T-cell (primary cell): Measurements from ENCODE around the gene TTC23. TPM values are rescaled to one million over a fixed set of nuclear protein-coding genes. Genes with fewer than 3 reads are reported as not detected.

Experiments
- ATAC-seq, 4 experiments: fragments of 200-7000 bp in 3 of 4; fragments of 150-1000 bp in 1 of 4; cut with Tn5 transposase; replicated peaks in 1 of 4; 1 replicate in 3 of 4; 2 replicates in 1 of 4; pipeline ENCODE4 v1.10.0; 2021; ENCODE audit warnings: moderate library complexity in 3 of 4, mild to moderate bottlenecking in 2 of 4, moderate number of reproducible peaks in 1 of 4
- CTCF ChIA-PET, 2 donors: fragments of 300-600 bp; sonication (Branson Sonifier 250); formaldehyde crosslinking; loops; one replicate each; lab custom pipeline; 2022; ENCODE audit warnings: antibody characterized with exemption in 2 of 2; lab: Charles Lee
- POLR2A ChIA-PET, 2 donors: fragments of 300-600 bp; sonication (Branson Sonifier 250); formaldehyde crosslinking; loops; one replicate each; lab custom pipeline; 2022; ENCODE audit warnings: antibody characterized with exemption in 2 of 2; lab: Charles Lee
- DNase-seq, 35 experiments: peaks; one replicate each; pipeline versions ENCODE4 v3.0.0 to v3.0.0-alpha.2; 2013 to 2023
- H3K27ac ChIP-seq: one replicate; pipeline ENCODE4 v1.5.1; 2013; ENCODE audit warnings: low read length
- H3K27me3 ChIP-seq, 2 experiments: replicated peaks in 1 of 2; 1 replicate in 1 of 2; 2 replicates in 1 of 2; pipeline versions ENCODE4 v1.6.1 to v1.7.0; 2013; ENCODE audit warnings: low read length in 1 of 2, mixed read lengths in 1 of 2; ENCODE audit not compliant: control insufficient read depth in 2 of 2, insufficient read depth in 2 of 2; ENCODE audit errors: extremely low read depth in 1 of 2
- H3K36me3 ChIP-seq, 2 donors: 1 replicate in 1 of 2; 2 replicates in 1 of 2; pipeline versions ENCODE4 v1.6.1 to v1.7.0; 2013; ENCODE audit warnings: low read length in 1 of 2; ENCODE audit not compliant: control insufficient read depth in 2 of 2, insufficient read depth in 1 of 2; ENCODE audit errors: extremely low read depth in 1 of 2
- H3K4me1 ChIP-seq, 2 experiments: 1 replicate in 1 of 2; 2 replicates in 1 of 2; pipeline versions ENCODE4 v1.6.1 to v1.7.0; 2013; ENCODE audit warnings: low read length in 2 of 2, mixed read lengths in 1 of 2; ENCODE audit not compliant: insufficient read depth in 2 of 2, control insufficient read depth in 1 of 2; ENCODE audit errors: extremely low read depth in 1 of 2
- H3K4me3 ChIP-seq, 2 donors: 1 replicate in 1 of 2; 2 replicates in 1 of 2; pipeline versions ENCODE4 v1.5.1 to v1.7.0; 2013; ENCODE audit warnings: mild to moderate bottlenecking in 2 of 2, low read length in 1 of 2, moderate library complexity in 1 of 2; ENCODE audit not compliant: control insufficient read depth in 1 of 2; ENCODE audit errors: extremely low read depth in 1 of 2
- H3K9me3 ChIP-seq: 2 replicates; pipeline ENCODE4 v1.7.0; 2013
- H3K27ac Mint-ChIP-seq, 2 donors: one replicate each; pipeline ENCODE4 v1.8.0; 2020 to 2021; ENCODE audit warnings: mild to moderate bottlenecking in 2 of 2, mixed read lengths in 2 of 2
- H3K27me3 Mint-ChIP-seq, 2 donors: one replicate each; pipeline ENCODE4 v1.8.0; 2021 to 2022; ENCODE audit warnings: mixed read lengths in 2 of 2
- H3K36me3 Mint-ChIP-seq: one replicate; pipeline ENCODE4 v1.8.0; 2021; ENCODE audit warnings: mixed read lengths
- H3K4me1 Mint-ChIP-seq, 3 donors: one replicate each; pipeline ENCODE4 v1.8.0; 2020 to 2022; ENCODE audit warnings: mixed read lengths in 3 of 3, mild to moderate bottlenecking in 1 of 3
- H3K4me3 Mint-ChIP-seq, 3 donors: one replicate each; pipeline ENCODE4 v1.8.0; 2020 to 2022; ENCODE audit warnings: mild to moderate bottlenecking in 3 of 3, mixed read lengths in 3 of 3, moderate library complexity in 3 of 3
- H3K9me3 Mint-ChIP-seq, 3 donors: one replicate each; pipeline ENCODE4 v1.8.0; 2020 to 2022; ENCODE audit warnings: mixed read lengths in 3 of 3
- WGBS: methylation state at CpG from one replicate; pipeline ENCODE4 v1.1.5; 2013; ENCODE audit warnings: missing lambda C conversion rate; ENCODE audit not compliant: insufficient coverage; 5-methylcytosine and 5-hydroxymethylcytosine counted together
- total RNA-seq, 35 experiments: library from RNA in 6 of 35; stranded (reverse) in 6 of 35; fragments of 120-200 nt in 1 of 35; gene quantifications; one replicate each; pipeline versions ENCODE4 v1.2.1 to v1.2.4 and lab custom pipeline; 2013 to 2026

TTC23 gene
- total RNA-seq, 5 donors from 2014 or later (not counting 1 experiment from before 2014, with no cell fraction given), result 0.18 to 2.2 (median 1.3) TPM; not detected in 2

DNA sequence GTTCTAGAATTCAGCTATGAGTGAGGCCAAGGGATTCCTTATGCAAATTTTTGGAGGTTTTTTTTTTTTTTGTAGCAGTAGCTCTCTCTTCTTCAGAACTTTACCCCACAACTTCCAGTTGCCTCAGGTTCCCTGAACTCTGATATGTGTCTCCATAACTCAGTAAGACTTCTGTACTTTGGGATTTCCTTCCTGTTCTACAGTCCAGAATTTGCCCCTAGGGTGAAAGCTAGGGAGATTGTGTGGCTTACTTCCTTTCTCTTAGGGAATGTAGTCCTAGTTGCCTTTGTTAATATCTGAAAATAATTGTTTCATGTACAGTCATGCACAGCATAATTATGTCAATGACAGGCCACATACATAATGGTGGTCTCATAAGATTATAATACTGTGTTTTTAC, 32.7 kb upstream of the TTC23 start:
- Histone ChIP-seq H3K9me3 (no peaks in the 10 kb centered on the region), H3K27ac (no peak overlapping the region), H3K27me3 (no peaks in the 10 kb centered on the region), H3K4me1 (no peaks in the 10 kb centered on the region), H3K36me3 (no peaks in the 10 kb centered on the region), H3K4me3 (no peak overlapping the region)
- H3K27ac Mint-ChIP-seq, result no peak overlapping the region
- ATAC-seq, result no peak
- H3K9me3 Mint-ChIP-seq, result no peaks in the 10 kb centered on the region
- peaks cover 27% of the 10 kb centered on the region for H3K36me3 Mint-ChIP-seq
- H3K4me1 Mint-ChIP-seq, result peaks cover 18 to 32% (median 21%) of the 10 kb centered on the region in 3 donors
- H3K27me3 Mint-ChIP-seq, result no peaks in the 10 kb centered on the region
- H3K4me3 Mint-ChIP-seq, result no peak overlapping the region
- no peak for DNase-seq
- POLR2A ChIA-PET, result interaction anchor here in 1 of 2 donors (0.5 to 0.7 kb wide), 2 partner anchors 102 to 422 kb away, joined by 3 read pairs; no protein-coding TSS in a partner anchor
- CTCF ChIA-PET, result interaction anchor here (1.2 to 1.6 kb wide), 3 partner anchors 9 to 422 kb away, joined by 4 to 10 read pairs (median 5); no protein-coding TSS in a partner anchor

DNA sequence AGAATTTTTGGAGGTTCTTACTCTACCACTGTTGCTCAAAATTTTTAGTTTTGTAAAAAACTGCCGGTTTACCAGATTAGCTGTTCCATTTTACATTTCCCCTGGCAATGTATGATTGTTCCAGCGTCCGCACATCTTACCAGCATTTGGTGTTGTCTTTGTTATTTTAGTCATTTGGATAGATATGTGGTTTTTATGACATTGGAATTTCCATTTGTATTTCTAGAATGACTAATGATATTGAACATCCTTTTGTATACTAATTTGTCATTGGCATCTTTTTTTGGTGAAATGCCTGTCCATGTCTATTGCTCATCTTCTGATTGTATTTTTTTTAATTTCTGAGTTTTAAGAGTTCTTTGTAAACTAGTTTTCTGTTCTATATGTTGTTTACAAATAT, 30.4 kb upstream of the TTC23 start:
- Histone ChIP-seq H3K27ac (no peak overlapping the region), H3K4me3 (no peak overlapping the region), H3K4me1 (no peaks in the 10 kb centered on the region), H3K9me3 (no peaks in the 10 kb centered on the region), H3K36me3 (no peaks in the 10 kb centered on the region), H3K27me3 (no peaks in the 10 kb centered on the region)
- DNase-seq, result no peak
- H3K27me3 Mint-ChIP-seq, result no peaks in the 10 kb centered on the region
- peaks cover 20 to 29% (median 24%) of the 10 kb centered on the region in 3 donors for H3K4me1 Mint-ChIP-seq
- no CpG with 5 or more reads among the region's 3 CpGs for WGBS
- H3K36me3 Mint-ChIP-seq, result peaks cover 21% of the 10 kb centered on the region
- no peaks in the 10 kb centered on the region for H3K9me3 Mint-ChIP-seq
- no peak overlapping the region for H3K4me3 Mint-ChIP-seq
- no peak for ATAC-seq
- POLR2A ChIA-PET, result no interaction called here
- CTCF ChIA-PET, result interaction anchor here (0.6 to 1.2 kb wide), 2 partner anchors 425 to 478 kb away, joined by 3 to 6 read pairs; no protein-coding TSS in a partner anchor
- H3K27ac Mint-ChIP-seq, result no peak overlapping the region

DNA sequence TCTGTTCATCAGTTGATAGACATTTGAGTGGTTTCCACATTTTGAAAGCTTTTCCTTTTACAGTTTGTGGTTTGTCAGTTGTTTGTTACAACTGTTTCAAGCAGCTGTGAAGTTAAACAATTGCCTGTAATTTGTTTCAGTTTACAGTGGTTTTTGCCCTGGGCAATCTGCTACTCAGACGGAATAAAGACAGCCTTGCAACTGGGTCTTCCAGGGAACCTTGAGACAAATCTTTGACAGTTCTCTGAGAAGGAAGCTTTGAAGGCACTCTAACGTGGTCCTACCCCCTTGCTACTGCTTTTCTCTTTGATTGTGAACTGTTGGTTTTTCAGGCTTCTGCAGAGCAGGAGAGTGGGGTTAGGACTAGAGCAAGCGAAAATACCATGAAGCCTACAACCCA, 29.9 kb upstream of the TTC23 start:
- H3K27ac Mint-ChIP-seq, result no peak overlapping the region

DNA sequence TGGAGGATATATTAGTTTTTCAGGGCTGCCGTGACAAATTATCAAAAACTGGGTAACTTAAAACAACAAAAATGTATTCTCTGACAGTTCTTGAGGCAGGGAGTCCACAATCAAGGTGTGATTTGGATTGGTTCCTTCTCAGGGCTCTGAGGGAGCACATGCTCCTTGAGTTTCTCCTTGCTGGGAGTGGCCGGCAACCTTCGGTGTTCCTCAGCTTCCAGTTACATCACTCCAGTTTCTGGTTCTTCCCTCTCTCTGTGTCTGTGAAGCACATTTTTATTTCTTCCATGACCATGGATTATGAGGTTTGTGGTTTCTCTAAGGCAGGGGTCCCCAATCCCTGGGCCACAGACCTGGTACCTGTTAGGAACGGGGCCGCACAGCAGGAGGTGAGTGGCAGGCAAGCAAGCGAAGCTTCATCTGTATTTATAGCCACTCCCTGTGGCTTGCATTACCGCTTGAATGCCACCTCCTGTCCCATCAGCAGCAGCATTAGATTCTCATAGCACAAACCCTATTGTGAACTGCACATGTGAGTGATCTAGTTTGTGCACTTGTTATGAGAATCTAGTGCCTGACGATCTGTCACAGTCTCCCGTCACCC, 26.2 kb upstream of the TTC23 start:
- Mint-ChIP-seq H3K9me3 (no peaks in the 10 kb centered on the region), H3K4me1 (peaks cover 19 to 26% (median 19%) of the 10 kb centered on the region in 3 donors), H3K4me3 (no peak overlapping the region), H3K36me3 (peaks cover 14% of the 10 kb centered on the region), H3K27ac (no peak overlapping the region), H3K27me3 (no peaks in the 10 kb centered on the region)
- no peak overlapping the region for H3K27ac ChIP-seq
- H3K27me3 ChIP-seq, result no peaks in the 10 kb centered on the region
- H3K36me3 ChIP-seq, result no peaks in the 10 kb centered on the region
- DNase-seq, result no peak
- POLR2A ChIA-PET, result interaction anchor here in 1 of 2 donors (0.6 kb wide), 1 partner anchor 558 kb away, joined by 3 read pairs; no protein-coding TSS in a partner anchor
- CTCF ChIA-PET, result interaction anchor here (0.6 to 4.4 kb wide), 5 partner anchors 19 to 1325 kb away, joined by 3 to 84 read pairs (median 4); no protein-coding TSS in a partner anchor
- H3K9me3 ChIP-seq, result no peaks in the 10 kb centered on the region
- no peak for ATAC-seq
- no peak overlapping the region for H3K4me3 ChIP-seq
- no peaks in the 10 kb centered on the region for H3K4me1 ChIP-seq
- WGBS, result 90% methylated on average over 5 of the region's 9 CpGs

More for the DNA sequence above, 29.9 kb upstream of the TTC23 start:
- Mint-ChIP-seq H3K27me3 (no peaks in the 10 kb centered on the region), H3K36me3 (peaks cover 17% of the 10 kb centered on the region), H3K9me3 (no peaks in the 10 kb centered on the region), H3K4me3 (no peak overlapping the region), H3K4me1 (peaks cover 20 to 26% (median 24%) of the 10 kb centered on the region in 3 donors)
- no peaks in the 10 kb centered on the region for H3K4me1 ChIP-seq
- CTCF ChIA-PET, result interaction anchor here in 1 of 2 donors (1.2 kb wide), 1 partner anchor 425 kb away, joined by 6 read pairs; no protein-coding TSS in a partner anchor
- H3K36me3 ChIP-seq, result no peaks in the 10 kb centered on the region
- no peak overlapping the region for H3K27ac ChIP-seq
- POLR2A ChIA-PET, result no interaction called here
- H3K27me3 ChIP-seq, result no peaks in the 10 kb centered on the region
- 31% methylated on average over 2 of the region's 3 CpGs for WGBS
- no peaks in the 10 kb centered on the region for H3K9me3 ChIP-seq
- H3K4me3 ChIP-seq, result no peak overlapping the region
- ATAC-seq (no peak), DNase-seq (no peak)

DNA sequence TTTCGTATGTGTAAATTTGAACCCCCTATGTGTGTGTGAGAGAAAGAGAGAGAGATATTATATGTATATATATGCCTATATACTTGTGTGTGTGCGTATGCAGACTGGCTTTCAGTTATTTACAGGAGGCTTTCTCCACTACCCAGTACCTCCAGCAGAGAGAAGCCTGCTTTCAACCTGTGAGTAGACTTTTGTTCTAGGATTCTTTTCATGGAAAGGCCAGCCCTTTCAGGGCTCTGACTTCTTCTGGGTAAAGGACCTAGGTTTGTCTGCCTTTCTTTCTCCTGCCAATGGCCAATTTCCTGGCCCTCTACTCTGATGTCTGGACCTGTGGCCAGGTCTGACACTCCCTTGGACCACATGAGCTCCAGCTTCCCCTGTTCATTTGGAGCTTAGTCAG, 25.7 kb upstream of the TTC23 start:
- no peaks in the 10 kb centered on the region for H3K9me3 ChIP-seq
- H3K27me3 Mint-ChIP-seq, result no peaks in the 10 kb centered on the region
- no peaks in the 10 kb centered on the region for H3K36me3 ChIP-seq
- CTCF ChIA-PET, result interaction anchor here (0.6 to 4.4 kb wide), 6 partner anchors 18 to 1326 kb away, joined by 3 to 84 read pairs (median 4); no protein-coding TSS in a partner anchor
- WGBS, result no CpG with 5 or more reads among the region's 2 CpGs
- no peak overlapping the region for H3K4me3 ChIP-seq
- peaks cover 11% of the 10 kb centered on the region for H3K36me3 Mint-ChIP-seq
- H3K4me3 Mint-ChIP-seq, result no peak overlapping the region
- no peak for ATAC-seq
- peaks cover 16 to 20% (median 16%) of the 10 kb centered on the region in 3 donors for H3K4me1 Mint-ChIP-seq
- no peaks in the 10 kb centered on the region for H3K9me3 Mint-ChIP-seq
- no peak overlapping the region for H3K27ac ChIP-seq
- H3K27ac Mint-ChIP-seq, result no peak overlapping the region
- POLR2A ChIA-PET, result no interaction called here
- DNase-seq, result no peak
- no peaks in the 10 kb centered on the region for H3K27me3 ChIP-seq
- H3K4me1 ChIP-seq, result no peaks in the 10 kb centered on the region

DNA sequence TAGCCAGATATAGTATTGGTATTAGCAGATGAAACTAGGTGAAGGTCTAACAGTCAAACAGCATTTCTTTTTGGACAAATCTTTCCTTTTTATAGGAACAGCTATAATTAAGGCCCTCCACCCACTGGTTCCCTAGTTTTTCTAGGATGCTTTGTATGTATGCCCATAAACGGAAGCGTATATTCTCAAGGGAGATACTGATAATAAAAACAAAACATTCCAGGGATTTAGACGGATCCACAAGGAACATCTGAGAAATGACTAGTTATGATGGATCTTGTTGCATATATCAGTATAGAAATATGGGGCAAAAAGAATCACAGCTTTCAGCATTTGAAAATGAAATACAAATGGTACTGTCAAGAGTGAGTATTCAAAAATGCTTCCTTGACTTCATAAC, 24.4 kb upstream of the TTC23 start:
- ChIA-PET POLR2A (interaction anchor here in 1 of 2 donors (1.2 kb wide), 1 partner anchor 15 kb away, joined by 3 read pairs; no protein-coding TSS in a partner anchor), CTCF (interaction anchor here (0.7 to 4.4 kb wide), 8 partner anchors 8 to 482 kb away, joined by 3 to 84 read pairs (median 6); no protein-coding TSS in a partner anchor)
- H3K4me3 Mint-ChIP-seq, result no peak overlapping the region
- Histone ChIP-seq H3K36me3 (no peaks in the 10 kb centered on the region), H3K4me1 (no peaks in the 10 kb centered on the region), H3K27ac (no peak overlapping the region), H3K4me3 (no peak overlapping the region), H3K27me3 (no peaks in the 10 kb centered on the region), H3K9me3 (no peaks in the 10 kb centered on the region)
- no CpG with 5 or more reads among the region's 3 CpGs for WGBS
- H3K9me3 Mint-ChIP-seq, result no peaks in the 10 kb centered on the region
- DNase-seq (no peak), ATAC-seq (no peak)
- peaks cover 5 to 8% (median 7%) of the 10 kb centered on the region in 3 donors for H3K4me1 Mint-ChIP-seq
- H3K27me3 Mint-ChIP-seq, result no peaks in the 10 kb centered on the region
- peaks cover 2% of the 10 kb centered on the region for H3K36me3 Mint-ChIP-seq
- H3K27ac Mint-ChIP-seq, result no peak overlapping the region
